ENCODE measurements around the gene GBE1.

GBE1 gene

GRCh38 chr3:81592101-81592500, 169.3 kb downstream of the GBE1 start:
- no peaks in the 10 kb centered on the region for H3K4me1 ChIP-seq (ENCODE audit: low read length)
- no peak overlapping the region for H3K9ac ChIP-seq (ENCODE audit: low read length)
- no peaks in the 10 kb centered on the region for H3K79me2 ChIP-seq (ENCODE audit: low read length)
- H4K20me1 ChIP-seq (ENCODE audit: insufficient read depth, low read length) = no peaks in the 10 kb centered on the region
- H3K27ac ChIP-seq (ENCODE audit: low read length) = no peak overlapping the region
- no peak overlapping the region for H3K4me3 ChIP-seq (ENCODE audit: low read length)
- no peaks in the 10 kb centered on the region for H3K36me3 ChIP-seq (replicated peaks; ENCODE audit: low read depth, low read length)
- H3K9me3 ChIP-seq (ENCODE audit: insufficient read depth, low read length) = no peaks in the 10 kb centered on the region
- no peak overlapping the region for H3K4me2 ChIP-seq (ENCODE audit: low read length)
- H2AFZ ChIP-seq (ENCODE audit: low read depth, low read length) = no peak overlapping the region
- no peaks in the 10 kb centered on the region for H3K27me3 ChIP-seq (ENCODE audit: low read depth, low read length)
- TF ChIP-seq EZH2phosphoT487 (IDR thresholded peaks at IDR 0.05; ENCODE audit: low read depth) (no peak), CTCF (IDR thresholded peaks at IDR 0.05; ENCODE audit: low read depth, low read length) (no peak)

- Histone ChIP-seq H3K36me3 (replicated peaks; ENCODE audit: low read depth, low read length) (no peaks in the 10 kb centered on the region), H2AFZ (ENCODE audit: low read depth, low read length) (no peak overlapping the region), H4K20me1 (ENCODE audit: insufficient read depth, low read length) (no peaks in the 10 kb centered on the region), H3K4me1 (ENCODE audit: low read length) (no peaks in the 10 kb centered on the region), H3K79me2 (ENCODE audit: low read length) (no peaks in the 10 kb centered on the region), H3K9me3 (ENCODE audit: insufficient read depth, low read length) (no peaks in the 10 kb centered on the region), H3K27ac (ENCODE audit: low read length) (no peak overlapping the region), H3K9ac (ENCODE audit: low read length) (no peak overlapping the region), H3K4me3 (ENCODE audit: low read length) (no peak overlapping the region), H3K27me3 (ENCODE audit: low read depth, low read length) (no peaks in the 10 kb centered on the region), H3K4me2 (ENCODE audit: low read length) (no peak overlapping the region)
- TF ChIP-seq EZH2phosphoT487 (IDR thresholded peaks at IDR 0.05; ENCODE audit: low read depth) (no peak), CTCF (IDR thresholded peaks at IDR 0.05; ENCODE audit: low read depth, low read length) (no peak)
Measured at GRCh38 chr3:81585937-81586336, 175.5 kb downstream of the GBE1 start.

- Histone ChIP-seq H3K4me1 (ENCODE audit: low read length) (no peaks in the 10 kb centered on the region), H3K4me2 (ENCODE audit: low read length) (no peak overlapping the region), H3K27ac (ENCODE audit: low read length) (no peak overlapping the region), H2AFZ (ENCODE audit: low read depth, low read length) (no peak overlapping the region), H3K9me3 (ENCODE audit: insufficient read depth, low read length) (no peaks in the 10 kb centered on the region), H3K79me2 (ENCODE audit: low read length) (no peaks in the 10 kb centered on the region), H3K27me3 (ENCODE audit: low read depth, low read length) (no peaks in the 10 kb centered on the region), H3K4me3 (ENCODE audit: low read length) (no peak overlapping the region), H4K20me1 (ENCODE audit: insufficient read depth, low read length) (no peaks in the 10 kb centered on the region), H3K36me3 (replicated peaks; ENCODE audit: low read depth, low read length) (no peaks in the 10 kb centered on the region), H3K9ac (ENCODE audit: low read length) (no peak overlapping the region)
- TF ChIP-seq EZH2phosphoT487 (IDR thresholded peaks at IDR 0.05; ENCODE audit: low read depth) = no peak
- no peak for TF ChIP-seq CTCF (IDR thresholded peaks at IDR 0.05; ENCODE audit: low read depth, low read length)
Measured at GRCh38 chr3:81585056-81585455, 176.4 kb downstream of the GBE1 start.

GRCh38 chr3:81581966-81582599, 179.4 kb downstream of the GBE1 start:
- Histone ChIP-seq H3K4me3 (ENCODE audit: low read length) (no peak overlapping the region), H3K9ac (ENCODE audit: low read length) (no peak overlapping the region), H2AFZ (ENCODE audit: low read depth, low read length) (no peak overlapping the region), H3K9me3 (ENCODE audit: insufficient read depth, low read length) (no peaks in the 10 kb centered on the region), H3K4me1 (ENCODE audit: low read length) (no peaks in the 10 kb centered on the region), H4K20me1 (ENCODE audit: insufficient read depth, low read length) (no peaks in the 10 kb centered on the region), H3K4me2 (ENCODE audit: low read length) (peak overlapping the region; percentile 24), H3K36me3 (replicated peaks; ENCODE audit: low read depth, low read length) (no peaks in the 10 kb centered on the region), H3K27ac (ENCODE audit: low read length) (no peak overlapping the region), H3K79me2 (ENCODE audit: low read length) (no peaks in the 10 kb centered on the region), H3K27me3 (ENCODE audit: low read depth, low read length) (no peaks in the 10 kb centered on the region)
- no peak for TF ChIP-seq EZH2phosphoT487 (IDR thresholded peaks at IDR 0.05; ENCODE audit: low read depth)
- peak; percentile 93 for TF ChIP-seq CTCF (IDR thresholded peaks at IDR 0.05; ENCODE audit: low read depth, low read length)
